HG02973 (cell line): ENCODE measurements around the gene EMC7.
A peak's percentile ranks its signal among the peaks of the same experiment; 100 is the strongest.
"Not testable (repeated sequence)": the region's sequence is repeated elsewhere in the genome, so short reads cannot be mapped to it uniquely, and the experiment has no call there.

Experiments
- ATAC-seq: cut with Tn5 transposase; IDR thresholded peaks from one replicate; pipeline ENCODE4 v1.9.1; 2021; ENCODE audit warnings: moderate library complexity; ENCODE audit not compliant: unreplicated experiment

EMC7 gene

GRCh38 chr15:34101366-34102174 lies at the start of gene EMC7, which contains the start of gene PGBD4:
EMC7 (minus strand) TSS chr15:34101862; CDS start chr15:34101839, 23 bp downstream.
PGBD4 (plus strand) TSS chr15:34102083; CDS start chr15:34102532, 449 bp downstream.
- peak; percentile 92 for ATAC-seq

- no peak for ATAC-seq
Measured at GRCh38 chr15:34147371-34148140, 45.9 kb upstream of the EMC7 start.

- ATAC-seq, result no peak
Measured at GRCh38 chr15:34133511-34133910, 31.8 kb upstream of the EMC7 start.

- ATAC-seq, result no peak
Measured at GRCh38 chr15:34132881-34133280, 31.2 kb upstream of the EMC7 start.

- ATAC-seq, result no peak
Measured at GRCh38 chr15:34128898-34129297, 27.2 kb upstream of the EMC7 start.

- ATAC-seq, result no peak
Measured at GRCh38 chr15:34126522-34126921, 24.9 kb upstream of the EMC7 start.

GRCh38 chr15:34125945-34126344 lies 24.3 kb upstream of the EMC7 start:
- ATAC-seq, result no peak

- ATAC-seq, result no peak
Measured at GRCh38 chr15:34124651-34125050, 23.0 kb upstream of the EMC7 start.

GRCh38 chr15:34122771-34123183 lies 21.1 kb upstream of the EMC7 start:
- ATAC-seq, result peak; percentile 67

- ATAC-seq, result not testable (repeated sequence)
Measured at GRCh38 chr15:34121786-34122185, 20.1 kb upstream of the EMC7 start.

GRCh38 chr15:34120420-34120819 lies 18.8 kb upstream of the EMC7 start:
- not testable (repeated sequence) for ATAC-seq

GRCh38 chr15:34119291-34119690 lies 17.6 kb upstream of the EMC7 start:
- no peak for ATAC-seq

- no peak for ATAC-seq
Measured at GRCh38 chr15:34116620-34117019, 15.0 kb upstream of the EMC7 start.

GRCh38 chr15:34114739-34115138 lies 13.1 kb upstream of the EMC7 start:
- ATAC-seq, result no peak

- no peak for ATAC-seq
Measured at GRCh38 chr15:34114215-34114614, 12.6 kb upstream of the EMC7 start.

- no peak for ATAC-seq
Measured at GRCh38 chr15:34111488-34111887, 9.8 kb upstream of the EMC7 start.

- ATAC-seq, result no peak
Measured at GRCh38 chr15:34109797-34110663, 8.4 kb upstream of the EMC7 start.

- ATAC-seq, result no peak
Measured at GRCh38 chr15:34107315-34107714, 5.7 kb upstream of the EMC7 start.

- no peak for ATAC-seq
Measured at GRCh38 chr15:34106423-34106822, 4.8 kb upstream of the EMC7 start.

- no peak for ATAC-seq
Measured at GRCh38 chr15:34102175-34102925, 688 bp upstream of the EMC7 start.
